NCI-H1417 (cell line): ENCODE results near the gene MKRN3.

Source experiments
- DNase-seq, 3 experiments: peaks; one replicate each; lab custom pipeline; 2025; lab: John Stamatoyannopoulos, UW

Gene MKRN3

DNA sequence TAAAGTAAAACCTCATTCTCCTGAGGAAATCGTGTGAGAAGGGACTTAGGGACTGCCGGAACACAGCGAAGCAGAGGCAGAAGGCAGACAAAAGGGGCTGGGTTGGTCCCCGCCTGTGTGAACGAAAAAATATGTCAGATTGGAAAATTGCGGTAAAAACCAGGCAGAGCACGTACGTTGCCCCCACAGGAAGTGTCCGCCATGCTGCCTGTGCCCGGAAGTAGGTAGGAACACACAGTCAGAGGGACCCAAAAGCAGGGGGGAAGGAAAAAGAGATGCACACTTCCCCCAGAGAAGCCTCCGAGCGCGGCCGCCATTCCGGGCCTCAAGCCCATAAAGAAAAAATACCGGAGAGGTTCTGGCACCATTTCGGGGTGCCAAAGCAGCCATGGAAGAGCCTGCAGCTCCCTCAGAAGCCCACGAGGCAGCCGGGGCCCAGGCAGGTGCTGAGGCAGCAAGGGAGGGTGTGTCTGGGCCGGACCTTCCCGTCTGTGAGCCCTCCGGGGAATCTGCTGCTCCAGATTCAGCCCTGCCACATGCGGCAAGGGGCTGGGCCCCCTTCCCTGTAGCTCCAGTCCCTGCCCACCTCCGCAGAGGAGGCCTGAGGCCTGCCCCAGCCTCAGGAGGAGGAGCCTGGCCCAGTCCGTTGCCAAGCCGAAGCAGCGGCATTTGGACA is at the start of gene MKRN3:
MKRN3 (plus strand) TSS at position 280 of the 676 bp plus-strand sequence; CDS start at position 389, 109 bp downstream.
- DNase-seq, result peak in 1 of 3 experiments; percentile 76

DNA sequence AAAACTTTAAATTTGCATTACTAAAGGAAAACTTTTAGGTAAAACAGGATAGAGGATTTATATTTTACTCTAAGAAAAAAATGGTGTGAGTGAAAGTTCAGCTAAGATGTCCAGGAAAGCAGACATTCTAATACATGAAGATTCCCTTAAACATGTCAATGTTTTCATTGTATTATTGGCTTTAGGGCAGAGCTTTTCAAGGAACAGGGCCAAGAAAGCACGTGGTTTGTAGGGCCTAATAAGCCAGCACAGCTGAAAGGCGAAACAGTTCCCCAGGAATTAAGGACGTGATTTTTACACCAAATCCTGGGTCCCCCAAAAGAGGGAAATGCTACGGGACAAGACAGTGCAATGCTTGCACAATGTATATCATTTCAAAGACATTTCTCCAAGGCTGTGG is 48.6 kb upstream of the MKRN3 start:
- DNase-seq, result no peak

DNA sequence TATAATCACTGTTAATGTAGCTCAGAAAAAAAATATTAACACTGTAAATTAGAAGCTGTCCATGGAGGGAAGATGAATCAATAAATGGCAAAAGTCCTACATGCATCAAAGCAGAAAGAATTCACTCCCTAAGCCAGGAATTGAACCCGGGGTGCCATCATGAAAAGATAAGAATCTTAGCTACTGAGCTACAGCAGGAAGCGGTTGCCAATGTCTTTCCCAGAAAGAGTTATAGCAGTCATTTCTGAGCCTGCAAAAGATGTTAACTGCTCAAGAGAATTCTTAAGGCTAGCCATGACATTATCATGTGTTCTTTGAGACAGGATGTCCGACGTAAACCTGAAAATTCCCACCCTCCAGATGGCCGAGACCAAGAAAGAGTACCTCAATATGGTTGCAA is 47.4 kb upstream of the MKRN3 start:
- DNase-seq, result no peak

DNA sequence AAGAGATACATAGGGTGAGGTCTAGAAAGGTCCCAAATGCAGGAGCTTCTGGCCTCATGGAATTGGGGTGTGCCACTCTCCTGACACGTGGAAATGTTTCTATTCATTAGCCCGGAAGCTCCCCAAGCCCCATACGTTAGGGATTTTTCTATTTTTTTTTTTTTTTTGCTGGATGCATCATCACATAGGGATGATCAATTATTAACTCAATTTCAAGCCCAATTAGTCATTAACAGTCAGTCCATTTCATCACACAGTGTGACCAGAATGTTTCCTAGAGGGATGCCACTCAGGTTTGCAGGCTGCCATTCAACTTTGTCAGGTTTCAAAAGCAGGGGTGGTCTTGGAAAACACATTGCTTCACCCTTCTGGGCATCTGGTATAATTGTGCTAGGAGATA is 40.7 kb upstream of the MKRN3 start:
- DNase-seq, result no peak

DNA sequence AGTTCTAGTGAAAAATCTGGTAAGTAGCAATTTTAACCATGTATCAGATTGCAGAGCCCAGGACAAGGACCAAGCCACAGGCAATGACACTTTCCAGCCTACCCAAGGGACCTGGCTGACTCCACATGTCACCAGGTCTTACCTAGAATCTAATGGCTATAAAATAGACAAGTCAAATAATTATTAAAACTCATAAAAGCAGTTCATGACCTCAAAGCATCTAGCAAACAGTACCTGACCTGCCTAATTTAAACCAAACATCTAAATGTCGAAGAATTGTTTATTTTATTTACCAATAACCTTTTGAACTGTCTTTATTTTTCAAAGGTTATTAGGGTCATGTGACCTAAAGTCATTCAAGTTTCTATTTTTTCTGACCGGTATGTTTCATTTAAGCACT is 35.6 kb upstream of the MKRN3 start:
- DNase-seq, result no peak

DNA sequence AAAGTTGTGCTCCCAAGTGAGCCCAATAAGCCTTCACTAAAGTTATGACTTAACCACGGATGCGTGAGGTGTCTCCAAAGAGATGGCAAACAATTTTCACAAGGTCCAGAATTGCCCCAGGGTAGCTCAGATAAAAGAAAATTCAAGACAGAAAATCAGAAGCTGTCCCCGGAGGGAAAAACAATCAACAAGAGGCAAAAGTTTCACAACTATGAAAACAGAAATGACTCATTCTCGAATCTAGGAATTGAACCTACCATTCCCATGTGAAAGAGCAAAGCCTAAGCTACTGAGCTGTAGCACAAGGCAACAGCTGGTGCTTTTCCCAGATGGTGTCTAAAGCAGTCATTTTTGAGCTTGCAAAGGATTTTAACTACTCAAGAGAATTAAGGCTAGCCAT is 33.5 kb upstream of the MKRN3 start:
- peak in 1 of 3 experiments; percentile 62 for DNase-seq

DNA sequence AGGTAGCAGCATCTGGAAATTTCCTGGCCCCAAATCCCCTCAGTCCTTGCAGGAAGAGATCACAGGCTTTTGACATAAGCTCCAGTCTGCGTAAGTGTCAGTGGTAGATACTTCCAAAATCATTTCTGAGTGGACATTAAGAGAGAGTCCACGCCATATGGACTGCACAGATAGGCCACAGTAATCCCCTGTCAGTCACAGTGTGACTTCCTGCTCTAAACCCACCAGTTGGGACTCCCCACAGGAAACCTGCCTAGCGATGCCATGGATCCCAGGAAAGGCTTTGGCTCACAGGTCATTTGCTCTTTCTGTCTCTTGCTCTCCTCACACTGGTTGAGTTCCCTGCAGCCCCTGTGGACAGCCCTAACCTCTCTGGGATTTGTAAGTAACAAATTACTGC is 28.8 kb upstream of the MKRN3 start:
- DNase-seq, result no peak

DNA sequence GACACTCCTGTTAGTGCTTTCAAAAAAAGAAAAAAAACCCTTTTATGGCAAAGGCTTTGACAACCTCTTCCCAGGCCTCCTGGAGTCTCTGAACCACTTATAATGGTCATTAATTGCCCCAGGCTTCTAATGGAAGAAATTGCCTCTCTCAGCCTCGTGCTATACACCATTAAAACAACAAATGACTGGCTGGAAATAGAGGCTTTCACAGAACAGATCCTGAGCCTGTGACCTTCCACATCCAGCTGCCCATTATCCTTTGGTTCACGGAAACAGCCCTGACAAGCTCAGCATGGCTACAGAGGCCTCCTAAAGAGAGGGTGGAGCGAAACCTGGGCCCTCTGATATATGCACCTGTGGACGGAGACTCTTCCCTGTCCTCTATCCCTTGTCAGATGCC is 26.8 kb upstream of the MKRN3 start:
- DNase-seq, result peak in 2 of 3 experiments; percentile 88 to 99

DNA sequence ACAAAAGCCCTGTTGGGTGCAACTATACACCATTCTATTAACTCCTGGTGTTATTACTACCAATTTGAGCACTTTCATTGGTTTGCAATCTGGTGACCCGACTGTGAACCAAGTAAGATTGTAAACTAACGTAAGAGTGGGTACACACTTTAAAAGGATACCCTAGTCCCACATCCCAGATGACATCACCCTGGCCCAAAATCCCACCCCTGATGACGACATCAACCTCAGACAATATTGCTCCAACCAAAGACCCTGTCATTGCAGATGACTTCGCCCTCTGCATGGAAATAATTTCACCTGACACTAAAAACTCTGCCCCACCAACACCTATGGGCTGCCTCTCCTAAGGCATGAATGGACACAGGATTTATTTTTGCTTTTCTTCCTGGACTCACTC is 25.6 kb upstream of the MKRN3 start:
- no peak for DNase-seq

DNA sequence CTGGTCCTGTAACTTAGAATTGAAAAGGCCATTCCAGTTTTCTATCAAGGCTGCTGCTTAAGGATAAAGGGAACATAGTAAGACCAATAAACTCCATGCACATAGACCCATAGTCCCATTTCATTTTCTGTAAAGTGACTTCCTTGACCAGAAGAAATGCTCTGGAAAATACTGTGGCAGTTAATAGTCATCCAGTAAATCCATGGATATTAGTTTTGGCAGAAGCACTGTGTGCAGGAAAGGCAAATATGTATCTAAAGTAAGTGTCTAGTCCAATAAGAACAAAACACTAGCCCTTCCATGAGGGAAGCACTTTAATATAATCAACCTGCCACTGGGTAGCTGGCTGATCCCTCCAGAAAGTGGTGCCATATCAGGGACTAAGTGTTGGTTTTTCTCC is 19.3 kb upstream of the MKRN3 start:
- DNase-seq, result no peak

DNA sequence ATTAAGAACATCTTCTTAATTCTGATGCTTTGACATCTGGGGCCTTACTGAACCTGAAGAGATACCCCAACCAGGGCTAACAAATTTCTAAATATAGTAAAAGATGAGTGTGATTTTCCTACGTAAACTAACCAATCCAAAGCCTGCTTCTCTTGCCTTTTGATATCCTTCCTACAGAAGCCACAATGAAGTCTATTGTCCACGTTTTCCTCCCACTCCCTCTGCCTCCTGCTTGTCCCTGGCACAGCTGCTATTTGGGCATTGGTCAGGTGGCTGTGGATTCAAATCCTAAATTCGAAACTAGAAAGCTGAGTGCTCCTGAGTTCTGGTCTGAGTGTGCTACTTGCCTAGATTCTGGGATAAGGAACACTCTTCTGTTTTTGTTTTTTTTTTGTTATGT is 17.4 kb upstream of the MKRN3 start:
- DNase-seq, result no peak

DNA sequence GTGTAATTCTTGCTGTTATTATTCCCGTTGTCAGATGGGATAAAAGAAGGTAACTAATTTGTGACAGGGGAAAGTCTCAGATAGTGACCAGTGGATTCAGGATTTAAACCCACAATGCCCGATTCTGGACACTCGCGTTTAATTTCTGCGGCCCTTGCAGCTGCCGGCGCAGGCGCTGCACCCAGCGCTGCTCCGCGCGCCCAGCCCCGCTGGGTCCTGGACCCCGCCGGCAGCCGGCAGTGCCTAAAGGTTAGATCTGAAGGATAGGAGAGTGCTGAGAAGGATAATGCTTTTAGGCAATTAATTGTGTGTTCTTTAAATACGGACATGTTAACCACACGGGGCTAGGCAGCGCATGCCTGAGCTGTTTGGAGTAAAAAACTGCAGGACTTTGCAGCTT is 3.6 kb upstream of the MKRN3 start:
- no peak for DNase-seq

DNA sequence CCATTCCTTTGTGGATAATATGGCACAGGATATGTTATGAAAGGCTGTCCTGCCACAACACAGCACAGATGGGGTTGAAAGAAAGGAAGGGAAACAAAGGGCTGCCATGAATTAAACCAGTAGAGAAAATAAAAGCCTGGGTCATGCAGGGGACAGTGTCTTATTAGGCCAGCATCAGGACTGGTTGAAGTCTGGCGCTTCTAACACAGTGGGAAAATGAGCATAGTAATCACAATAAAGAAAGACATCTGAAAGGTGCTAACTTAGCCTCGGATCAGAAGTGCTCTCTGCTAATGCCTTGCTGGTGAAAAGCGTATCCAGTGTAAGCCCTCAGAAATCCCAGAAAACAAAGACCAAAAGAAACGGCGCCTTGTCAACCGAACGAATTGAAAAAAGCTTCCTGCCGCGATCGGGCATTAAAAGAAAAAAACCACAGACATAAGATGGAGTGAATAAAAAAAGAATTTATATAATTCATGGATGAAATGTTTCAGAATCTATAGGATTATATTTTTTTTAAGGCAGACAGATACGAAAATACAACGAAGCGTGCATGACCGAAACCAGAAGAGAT is 566 bp upstream of the MKRN3 start:
- DNase-seq, result peak in 1 of 3 experiments; percentile 34

DNA sequence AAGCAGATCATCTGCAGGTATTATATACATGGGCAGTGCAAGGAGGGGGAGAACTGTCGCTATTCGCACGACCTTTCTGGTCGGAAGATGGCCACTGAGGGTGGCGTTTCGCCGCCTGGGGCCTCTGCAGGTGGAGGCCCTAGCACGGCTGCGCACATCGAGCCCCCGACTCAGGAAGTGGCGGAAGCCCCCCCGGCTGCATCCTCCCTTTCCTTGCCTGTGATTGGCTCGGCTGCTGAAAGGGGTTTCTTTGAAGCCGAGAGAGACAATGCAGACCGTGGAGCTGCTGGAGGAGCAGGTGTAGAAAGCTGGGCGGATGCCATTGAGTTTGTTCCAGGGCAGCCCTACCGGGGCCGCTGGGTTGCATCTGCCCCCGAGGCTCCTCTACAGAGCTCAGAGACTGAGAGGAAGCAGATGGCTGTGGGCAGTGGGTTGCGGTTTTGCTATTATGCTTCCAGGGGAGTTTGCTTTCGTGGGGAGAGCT is 639 bp downstream of the MKRN3 start:
- peak in 1 of 3 experiments; percentile 56 for DNase-seq

DNA sequence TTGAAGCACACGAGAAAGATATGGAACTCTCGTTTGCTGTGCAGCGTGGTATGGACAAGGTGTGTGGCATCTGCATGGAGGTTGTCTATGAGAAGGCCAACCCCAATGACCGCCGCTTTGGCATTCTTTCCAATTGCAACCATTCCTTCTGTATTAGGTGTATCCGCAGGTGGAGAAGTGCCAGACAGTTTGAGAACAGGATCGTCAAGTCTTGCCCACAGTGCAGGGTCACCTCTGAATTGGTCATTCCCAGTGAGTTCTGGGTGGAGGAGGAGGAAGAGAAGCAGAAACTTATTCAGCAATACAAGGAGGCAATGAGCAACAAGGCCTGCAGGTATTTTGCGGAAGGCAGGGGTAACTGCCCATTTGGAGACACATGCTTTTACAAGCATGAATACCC is 1.2 kb downstream of the MKRN3 start:
- DNase-seq, result no peak

DNA sequence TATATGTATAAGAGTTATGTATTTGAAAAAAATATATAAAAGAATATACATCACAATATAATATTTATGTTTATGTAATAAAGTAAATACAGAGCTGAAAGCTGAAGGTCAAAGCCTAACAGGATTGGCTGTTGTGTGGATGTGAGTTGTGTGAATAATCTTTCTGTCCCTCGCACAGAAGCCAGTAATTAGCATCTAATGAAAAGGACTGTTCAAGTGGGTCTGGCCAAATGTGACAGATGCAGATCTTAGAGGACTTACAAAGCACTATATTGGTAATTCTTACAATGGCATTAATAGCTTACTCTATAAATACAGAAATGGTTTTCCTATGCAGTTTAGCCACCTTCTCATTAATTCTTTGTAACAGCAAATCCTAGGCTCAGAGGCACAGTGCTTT is 2.4 kb downstream of the MKRN3 start:
- DNase-seq, result peak in 2 of 3 experiments; percentile 41 to 90

DNA sequence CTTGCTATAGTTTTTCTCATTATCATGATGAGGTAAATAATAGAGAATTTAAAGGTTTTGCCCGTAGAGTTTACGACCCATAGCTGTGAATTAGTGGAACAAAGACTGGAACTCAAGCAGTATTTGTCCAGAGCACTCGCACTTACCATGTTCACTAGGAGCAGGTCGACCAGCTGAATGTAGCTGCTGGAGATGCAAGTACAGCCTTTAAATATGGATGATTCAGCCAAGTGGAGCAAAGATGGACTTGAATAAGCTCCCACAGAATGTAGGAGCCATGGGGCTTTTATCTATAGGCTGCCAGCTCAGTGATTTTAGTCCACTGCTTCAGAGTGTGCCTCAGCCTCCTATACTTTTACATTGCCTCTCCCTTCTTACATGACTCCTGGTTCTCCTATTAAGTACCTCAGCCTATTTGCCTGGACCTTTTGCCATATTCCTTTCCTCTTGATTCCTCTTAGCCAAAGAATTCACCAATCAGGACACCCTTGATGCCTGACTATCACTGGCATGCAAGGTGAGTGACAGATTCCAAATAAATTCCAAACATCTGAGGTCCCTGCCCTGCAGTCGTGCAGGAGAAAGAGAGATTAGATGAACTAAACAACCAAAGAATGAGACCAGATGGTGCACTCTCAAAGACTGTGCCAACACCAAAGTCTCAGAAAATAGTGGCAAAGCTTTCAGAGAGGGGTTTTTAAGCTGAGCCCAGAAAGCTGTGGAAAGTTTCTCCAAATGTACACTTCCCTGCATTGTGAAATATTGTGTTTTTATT is 3.9 kb downstream of the MKRN3 start:
- DNase-seq, result peak in 1 of 3 experiments; percentile 55

DNA sequence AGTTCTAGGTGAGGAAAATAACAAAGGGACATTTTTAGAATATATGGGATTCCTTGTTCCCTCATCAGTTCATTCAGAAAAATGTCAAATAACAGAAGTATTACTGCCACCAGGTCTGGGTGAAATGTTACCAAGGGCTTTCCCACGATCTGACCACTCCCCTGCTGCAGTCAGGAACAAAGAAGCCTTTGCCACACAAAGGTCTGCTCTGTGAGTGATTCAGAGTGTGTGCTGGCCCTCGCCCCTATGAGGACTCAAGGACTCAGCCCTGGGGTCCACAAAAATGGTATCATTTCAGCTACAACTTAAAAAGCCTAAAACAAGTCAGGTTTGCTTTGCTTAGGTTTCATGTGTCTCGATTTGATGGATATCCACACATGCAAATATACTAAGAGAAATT is 5.0 kb downstream of the MKRN3 start:
- DNase-seq, result peak in 1 of 3 experiments; percentile 37

DNA sequence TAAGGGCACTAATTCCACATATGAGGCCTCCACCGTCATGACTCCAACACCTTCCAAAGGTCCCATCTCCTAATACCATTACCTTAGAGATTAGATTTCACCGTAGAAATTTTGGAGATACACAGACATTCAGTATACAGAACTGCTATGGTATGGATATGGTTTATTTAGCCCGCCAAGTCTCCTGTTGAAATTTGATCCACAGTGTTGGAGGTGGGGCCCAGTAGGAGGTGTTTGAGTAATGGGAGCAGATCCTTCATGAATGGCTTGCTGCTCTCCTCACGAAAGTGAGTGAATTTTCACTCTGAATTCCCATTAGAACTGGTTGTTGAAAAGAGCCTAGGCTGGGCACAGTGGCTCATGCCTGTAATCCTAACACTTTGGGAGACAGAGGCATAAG is 7.4 kb downstream of the MKRN3 start:
- no peak for DNase-seq

DNA sequence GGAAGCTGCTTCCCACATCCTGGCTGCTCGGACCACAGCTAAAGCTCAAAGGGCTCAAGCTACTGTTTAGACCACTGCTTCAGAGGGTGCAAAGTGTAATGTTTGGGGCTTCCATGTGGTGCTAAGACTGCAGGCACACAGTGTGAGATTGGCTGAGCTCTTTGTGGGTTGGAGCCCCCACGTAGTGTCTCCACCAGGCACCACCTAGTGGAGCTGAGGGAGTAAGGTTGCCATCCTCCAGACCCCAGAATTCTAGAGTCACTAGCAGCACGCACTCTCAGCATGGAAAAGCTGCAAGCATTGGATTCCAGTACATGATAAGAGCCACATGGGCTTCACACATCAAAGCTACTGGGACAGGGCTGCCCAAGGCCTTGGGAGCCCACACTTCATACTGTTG is 9.3 kb downstream of the MKRN3 start:
- DNase-seq, result no peak

DNA sequence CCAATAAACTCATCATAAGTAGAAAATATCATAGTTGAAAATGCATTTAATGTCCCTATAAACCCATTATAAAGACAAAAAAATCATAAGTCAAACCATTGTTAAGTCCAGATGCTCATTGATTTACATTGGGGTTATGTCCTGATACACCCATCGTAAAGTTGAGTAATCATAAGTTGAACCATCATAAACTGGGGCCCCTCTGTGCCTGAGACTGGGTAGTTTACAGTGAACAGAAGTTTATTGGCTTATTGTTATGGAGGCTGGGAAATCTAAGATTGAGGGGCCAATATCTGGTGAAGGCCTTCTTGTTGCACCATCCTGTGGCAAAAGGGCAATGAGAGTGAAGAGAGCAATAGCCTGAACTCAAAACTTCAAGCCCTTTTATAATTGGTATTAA is 10.6 kb downstream of the MKRN3 start:
- DNase-seq, result no peak

DNA sequence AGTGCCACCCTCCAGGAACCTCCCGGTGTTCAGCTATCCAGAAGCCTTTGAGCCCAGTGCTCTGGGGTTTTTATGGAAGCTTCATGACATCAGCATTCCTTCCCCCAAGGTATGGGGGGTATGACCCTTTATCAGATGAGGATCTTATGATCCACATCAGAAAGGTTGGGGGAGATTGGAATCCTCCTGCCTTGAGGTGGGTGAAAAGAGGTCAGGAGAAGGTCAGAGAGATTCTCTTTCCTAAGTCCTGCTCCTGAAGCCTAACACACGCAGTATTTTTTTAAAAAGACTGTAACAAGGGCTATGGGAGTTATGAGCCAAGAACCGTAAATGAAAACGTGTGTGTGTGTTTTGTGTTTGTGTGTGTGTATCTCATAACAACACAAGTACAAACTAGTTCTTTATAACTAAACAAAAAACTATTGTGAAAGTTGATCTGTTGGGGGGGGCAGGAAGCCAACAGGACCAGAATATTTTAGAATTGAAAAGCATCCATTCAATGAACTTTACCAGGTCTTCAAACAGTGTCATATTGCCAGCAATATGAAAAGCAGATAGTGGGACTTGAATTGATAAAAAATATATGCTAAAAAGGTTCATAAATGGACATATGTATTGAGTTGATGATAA is 13.2 kb downstream of the MKRN3 start:
- DNase-seq, result no peak

DNA sequence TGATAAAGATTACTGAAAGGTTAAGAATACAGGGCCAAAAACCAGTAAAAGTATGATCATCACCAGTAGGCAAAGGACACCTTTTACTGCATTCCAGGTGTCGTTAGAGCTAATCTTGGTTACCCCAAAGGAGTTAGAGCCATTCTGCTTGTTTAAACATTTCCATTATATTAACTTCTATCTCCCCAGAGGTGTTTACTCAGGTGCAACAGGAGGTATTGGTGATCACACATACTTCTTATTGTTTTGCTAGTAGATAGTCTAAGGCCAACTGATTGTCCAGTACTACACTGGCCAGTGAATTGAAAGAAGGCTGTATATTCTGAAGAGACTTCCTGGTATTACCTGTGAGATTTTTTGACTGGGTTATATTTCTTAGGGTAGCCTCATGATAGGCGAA is 22.8 kb downstream of the MKRN3 start:
- no peak for DNase-seq
